KMS-11 (cell line): ENCODE results near the gene ZNF785.
"Not testable (repeated sequence)": the region's sequence is repeated elsewhere in the genome, so short reads cannot be mapped to it uniquely, and the experiment has no call there.

Experiments
- H2AFZ ChIP-seq: fragments of 200-600 bp; sonication (generic); 2 replicates; pipeline ENCODE4 v1.6.1; 2016; ENCODE audit warnings: antibody characterized with exemption, mixed run types, low read depth
- H3K27ac ChIP-seq: fragments of 200-600 bp; sonication (generic); 2 replicates; pipeline ENCODE4 v1.6.1; 2016; ENCODE audit warnings: mild to moderate bottlenecking, mixed run types
- H3K27me3 ChIP-seq: fragments of 200-600 bp; sonication (generic); 2 replicates; pipeline ENCODE4 v1.6.1; 2017; ENCODE audit warnings: mild to moderate bottlenecking, low read depth, mixed run types, moderate library complexity; ENCODE audit not compliant: insufficient read depth
- H3K36me3 ChIP-seq: fragments of 200-600 bp; sonication (generic); 2 replicates; pipeline ENCODE4 v1.6.1; 2017; ENCODE audit warnings: mild to moderate bottlenecking, mixed run types; ENCODE audit not compliant: insufficient read depth
- H3K4me1 ChIP-seq: fragments of 200-600 bp; sonication (generic); 2 replicates; pipeline ENCODE4 v1.6.1; 2016; ENCODE audit warnings: mild to moderate bottlenecking, low read depth, mixed run types; ENCODE audit not compliant: poor library complexity, severe bottlenecking
- H3K4me2 ChIP-seq: fragments of 200-600 bp; sonication (generic); 2 replicates; pipeline ENCODE4 v1.7.0; 2016; ENCODE audit warnings: mild to moderate bottlenecking, mixed run types
- H3K4me3 ChIP-seq: fragments of 200-600 bp; sonication (generic); IDR thresholded peaks from 2 replicates; pipeline ENCODE4 v1.6.1; 2017; ENCODE audit warnings: low read depth, low read length, mixed read lengths; ENCODE audit not compliant: insufficient read depth
- H3K79me2 ChIP-seq: fragments of 200-600 bp; sonication (generic); 2 replicates; pipeline ENCODE4 v1.6.1; 2016; ENCODE audit warnings: low read depth, mixed run types; ENCODE audit not compliant: insufficient read depth
- H3K9ac ChIP-seq: fragments of 200-600 bp; sonication (generic); 2 replicates; pipeline ENCODE4 v1.6.1; 2016; ENCODE audit warnings: mild to moderate bottlenecking, mixed run types
- H4K20me1 ChIP-seq: fragments of 200-600 bp; sonication (generic); 2 replicates; pipeline ENCODE4 v1.6.1; 2016; ENCODE audit warnings: mild to moderate bottlenecking, mixed run types; ENCODE audit not compliant: insufficient read depth
- TF ChIP-seq, protein P1 (sequence below): fragments of 200-600 bp; sonication (generic); conservative IDR thresholded peaks from 2 replicates; pipeline ENCODE4 v1.6.1; 2017; ENCODE audit warnings: low read depth, mild to moderate bottlenecking, antibody characterized with exemption, low read length, moderate library complexity, mixed read lengths

ZNF785 gene

GRCh38 chr16:30585400-30586191, at the start of gene ZNF785:
TSS of gene ZNF785 (minus strand) at chr16:30585697. CDS start at chr16:30585611, 86 bp downstream.
- TF ChIP-seq, protein P1, sequence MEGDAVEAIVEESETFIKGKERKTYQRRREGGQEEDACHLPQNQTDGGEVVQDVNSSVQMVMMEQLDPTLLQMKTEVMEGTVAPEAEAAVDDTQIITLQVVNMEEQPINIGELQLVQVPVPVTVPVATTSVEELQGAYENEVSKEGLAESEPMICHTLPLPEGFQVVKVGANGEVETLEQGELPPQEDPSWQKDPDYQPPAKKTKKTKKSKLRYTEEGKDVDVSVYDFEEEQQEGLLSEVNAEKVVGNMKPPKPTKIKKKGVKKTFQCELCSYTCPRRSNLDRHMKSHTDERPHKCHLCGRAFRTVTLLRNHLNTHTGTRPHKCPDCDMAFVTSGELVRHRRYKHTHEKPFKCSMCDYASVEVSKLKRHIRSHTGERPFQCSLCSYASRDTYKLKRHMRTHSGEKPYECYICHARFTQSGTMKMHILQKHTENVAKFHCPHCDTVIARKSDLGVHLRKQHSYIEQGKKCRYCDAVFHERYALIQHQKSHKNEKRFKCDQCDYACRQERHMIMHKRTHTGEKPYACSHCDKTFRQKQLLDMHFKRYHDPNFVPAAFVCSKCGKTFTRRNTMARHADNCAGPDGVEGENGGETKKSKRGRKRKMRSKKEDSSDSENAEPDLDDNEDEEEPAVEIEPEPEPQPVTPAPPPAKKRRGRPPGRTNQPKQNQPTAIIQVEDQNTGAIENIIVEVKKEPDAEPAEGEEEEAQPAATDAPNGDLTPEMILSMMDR = no peak
- Histone ChIP-seq H3K9ac (no peak within 1 kb of the TSS), H3K27me3 (no peaks in the 10 kb centered on the region), H4K20me1 (no peaks in the 10 kb centered on the region), H3K4me1 (no peaks in the 10 kb centered on the region), H3K79me2 (no peaks in the 10 kb centered on the region), H3K4me2 (no peak within 1 kb of the TSS), H3K36me3 (no peaks in the 10 kb centered on the region), H2AFZ (no peak within 1 kb of the TSS), H3K4me3 (no peak within 1 kb of the TSS), H3K27ac (no peak within 1 kb of the TSS)

GRCh38 chr16:30633526-30633925, 48.0 kb upstream of the ZNF785 start:
- peak overlapping the region; percentile 68 for H2AFZ ChIP-seq
- H3K4me3 ChIP-seq = no peak overlapping the region
- H3K79me2 ChIP-seq = no peaks in the 10 kb centered on the region
- TF ChIP-seq, protein P1 = no peak
- H3K4me1 ChIP-seq = peaks cover 16% of the 10 kb centered on the region
- no peaks in the 10 kb centered on the region for H3K36me3 ChIP-seq
- peak overlapping the region; percentile 84 for H3K27ac ChIP-seq
- no peaks in the 10 kb centered on the region for H3K27me3 ChIP-seq
- H3K9ac ChIP-seq = peak overlapping the region; percentile 89
- peak overlapping the region; percentile 59 for H3K4me2 ChIP-seq
- no peaks in the 10 kb centered on the region for H4K20me1 ChIP-seq

GRCh38 chr16:30632454-30632853, 47.0 kb upstream of the ZNF785 start:
- not testable (repeated sequence) for H2AFZ ChIP-seq, H3K27me3 ChIP-seq, H3K27ac ChIP-seq, H3K4me3 ChIP-seq, H3K4me2 ChIP-seq, H4K20me1 ChIP-seq, H3K36me3 ChIP-seq, H3K9ac ChIP-seq, H3K79me2 ChIP-seq
- H3K4me1 ChIP-seq = peaks cover 11% of the 10 kb centered on the region

- Histone ChIP-seq H4K20me1 (no peaks in the 10 kb centered on the region), H3K79me2 (no peaks in the 10 kb centered on the region), H2AFZ (peak overlapping the region; percentile 53), H3K9ac (no peak overlapping the region), H3K4me2 (peak overlapping the region; percentile 12; the same call in 1 of the 2 replicates), H3K27ac (no peak overlapping the region), H3K4me3 (no peak overlapping the region), H3K27me3 (no peaks in the 10 kb centered on the region), H3K4me1 (no peaks in the 10 kb centered on the region), H3K36me3 (no peaks in the 10 kb centered on the region)
- TF ChIP-seq, protein P1 = peak; percentile 96
Observed at GRCh38 chr16:30628628-30629540, 43.4 kb upstream of the ZNF785 start.
